H1 (cell line): ENCODE measurements around the gene PACSIN2. TPM values are rescaled to one million over a fixed set of nuclear protein-coding genes. Genes with fewer than 3 reads are reported as not detected.

Source experiments
- CTCF ChIA-PET: fragments of 300-600 bp; sonication (Branson Sonifier 250); formaldehyde crosslinking; loops from one replicate; lab custom pipeline; 2021; ENCODE audit not compliant: partially characterized antibody; lab: Charles Lee
- POLR2A ChIA-PET: fragments of 300-600 bp; sonication (Branson Sonifier 250); formaldehyde crosslinking; loops from one replicate; lab custom pipeline; 2021; ENCODE audit warnings: inconsistent platforms; ENCODE audit not compliant: partially characterized antibody; lab: Charles Lee
- DNase-seq, 2 experiments: peaks; one replicate each; pipeline versions ENCODE4 v3.0.0 to v3.0.0-alpha.2; 2010 to 2022; ENCODE audit warnings: low spot score in 2 of 2, low read depth in 1 of 2, mixed read lengths in 1 of 2
- FAIRE-seq: peaks from 2 replicates; lab custom pipeline; 2011; peaks lifted over from hg19 to GRCh38; lab: Jason Lieb, UNC
- H2AFZ ChIP-seq: 2 replicates; pipeline ENCODE4 v1.8.1; 2012; ENCODE audit warnings: low read length, inconsistent platforms
- H2AK5ac ChIP-seq: 2 replicates; pipeline ENCODE4 v1.6.1; 2013; ENCODE audit warnings: low read depth, low read length
- H2BK120ac ChIP-seq: replicated peaks from 2 replicates; pipeline ENCODE3; 2013; ENCODE audit warnings: low read depth, low read length, inconsistent platforms
- H2BK12ac ChIP-seq: 2 replicates; pipeline ENCODE4 v1.6.1; 2013; ENCODE audit warnings: low read depth, low read length
- H2BK15ac ChIP-seq: 2 replicates; pipeline ENCODE4 v1.6.1; 2013; ENCODE audit warnings: low read length
- H2BK20ac ChIP-seq: 2 replicates; pipeline ENCODE4 v1.6.1; 2013; ENCODE audit warnings: low read length
- H2BK5ac ChIP-seq: 2 replicates; pipeline ENCODE4 v1.6.1; 2013; ENCODE audit warnings: low read depth, low read length
- H3K14ac ChIP-seq: 2 replicates; pipeline ENCODE4 v1.6.1; 2013; ENCODE audit warnings: inconsistent platforms; ENCODE audit not compliant: insufficient read length
- H3K18ac ChIP-seq: 2 replicates; pipeline ENCODE4 v1.6.1; 2013; ENCODE audit warnings: low read length; ENCODE audit errors: extremely low read depth
- H3K23ac ChIP-seq: 2 replicates; pipeline ENCODE4 v1.6.1; 2013; ENCODE audit warnings: inconsistent platforms; ENCODE audit not compliant: insufficient read length
- H3K23me2 ChIP-seq: 2 replicates; pipeline ENCODE4 v1.6.1; 2013; ENCODE audit warnings: low read depth, low read length
- H3K27ac ChIP-seq: 2 replicates; pipeline ENCODE4 v1.6.1; 2011; ENCODE audit warnings: low read depth, low read length, inconsistent platforms
- H3K27me3 ChIP-seq, 4 experiments: replicated peaks in 1 of 4; 1 replicate in 1 of 4; 2 replicates in 3 of 4; pipeline versions ENCODE4 v1.6.1 to v1.8.1; 2011 to 2013; ENCODE audit warnings: low read length in 3 of 4, mild to moderate bottlenecking in 3 of 4, inconsistent platforms in 2 of 4, mixed read lengths in 2 of 4, moderate library complexity in 1 of 4; ENCODE audit not compliant: control insufficient read depth in 3 of 4, insufficient read depth in 3 of 4; ENCODE audit errors: extremely low read depth in 1 of 4
- H3K36me3 ChIP-seq, 4 experiments: 2 replicates each; pipeline versions ENCODE4 v1.6.1 to v1.8.1; 2011 to 2013; ENCODE audit warnings: mild to moderate bottlenecking in 4 of 4, low read length in 3 of 4, moderate library complexity in 2 of 4, control low read depth in 1 of 4, inconsistent platforms in 1 of 4; ENCODE audit not compliant: insufficient read depth in 4 of 4, control insufficient read depth in 2 of 4
- H3K4ac ChIP-seq: replicated peaks from 2 replicates; pipeline ENCODE3; 2013; ENCODE audit warnings: low read length, low read depth, mixed read lengths, inconsistent platforms; ENCODE audit not compliant: insufficient read length
- H3K4me1 ChIP-seq, 4 experiments: replicated peaks in 1 of 4; 1 replicate in 1 of 4; 2 replicates in 3 of 4; pipeline versions ENCODE4 v1.6.1 to v1.8.1; 2011 to 2013; ENCODE audit warnings: low read length in 3 of 4, inconsistent platforms in 2 of 4, mixed read lengths in 1 of 4; ENCODE audit not compliant: insufficient read depth in 4 of 4, control insufficient read depth in 3 of 4
- H3K4me2 ChIP-seq, 2 experiments: 2 replicates each; pipeline versions ENCODE4 v1.6.1 to v1.8.1; 2011 to 2013; ENCODE audit warnings: low read depth in 2 of 2, low read length in 2 of 2, control low read depth in 1 of 2, inconsistent platforms in 1 of 2, mild to moderate bottlenecking in 1 of 2; ENCODE audit not compliant: insufficient read depth in 1 of 2
- H3K4me3 ChIP-seq, 4 experiments: fragments of 200-600, 300-600 bp in 1 of 4; sonication (generic), shearing (Covaris generic), sonication (Bioruptor Twin) in 1 of 4; 2 replicates each; pipeline versions ENCODE4 v1.5.1 to v1.8.1; 2011 to 2016; ENCODE audit warnings: low read length in 4 of 4, low read depth in 3 of 4, control low read depth in 2 of 4, inconsistent platforms in 2 of 4, mild to moderate bottlenecking in 2 of 4, mixed read lengths in 1 of 4, moderate library complexity in 1 of 4; ENCODE audit not compliant: insufficient read depth in 2 of 4; ENCODE audit errors: extremely low read depth in 1 of 4
- H3K56ac ChIP-seq: replicated peaks from 2 replicates; pipeline ENCODE3; 2013; ENCODE audit warnings: low read depth, mild to moderate bottlenecking, mixed read lengths, low read length, inconsistent platforms; ENCODE audit not compliant: insufficient read length
- H3K79me1 ChIP-seq: 2 replicates; pipeline ENCODE4 v1.6.1; 2013; ENCODE audit warnings: low read depth, low read length, control low read depth
- H3K79me2 ChIP-seq, 2 experiments: 2 replicates each; pipeline versions ENCODE4 v1.6.1 to v1.8.1; 2012 to 2013; ENCODE audit warnings: low read length in 2 of 2, mild to moderate bottlenecking in 2 of 2, inconsistent platforms in 1 of 2; ENCODE audit not compliant: insufficient read depth in 2 of 2, control insufficient read depth in 1 of 2
- H3K9ac ChIP-seq, 4 experiments: replicated peaks in 1 of 4; 1 replicate in 1 of 4; 2 replicates in 3 of 4; pipeline versions ENCODE4 v1.6.1 to v1.8.1; 2011 to 2013; ENCODE audit warnings: low read depth in 3 of 4, low read length in 3 of 4, control low read depth in 2 of 4, mild to moderate bottlenecking in 2 of 4, moderate library complexity in 2 of 4, inconsistent platforms in 1 of 4; ENCODE audit errors: extremely low read depth in 1 of 4
- H3K9me3 ChIP-seq, 2 experiments: 2 replicates each; pipeline versions ENCODE4 v1.6.1 to v1.8.1; 2012 to 2013; ENCODE audit warnings: mild to moderate bottlenecking in 2 of 2, moderate library complexity in 2 of 2, control low read depth in 1 of 2, inconsistent platforms in 1 of 2, low read depth in 1 of 2, low read length in 1 of 2, mixed read lengths in 1 of 2; ENCODE audit not compliant: insufficient read depth in 2 of 2
- H4K20me1 ChIP-seq, 2 experiments: replicated peaks in 1 of 2; 2 replicates each; pipeline versions ENCODE3 to v1.8.1; 2011 to 2013; ENCODE audit warnings: inconsistent platforms in 2 of 2, low read length in 2 of 2, mild to moderate bottlenecking in 1 of 2; ENCODE audit not compliant: insufficient read depth in 2 of 2, control insufficient read depth in 1 of 2
- H4K5ac ChIP-seq: 2 replicates; pipeline ENCODE4 v1.6.1; 2013; ENCODE audit warnings: low read length, low read depth, mixed read lengths, inconsistent platforms; ENCODE audit not compliant: insufficient read length
- H4K8ac ChIP-seq: 2 replicates; pipeline ENCODE4 v1.8.0; 2013; ENCODE audit warnings: mild to moderate bottlenecking, moderate library complexity, low read length, inconsistent platforms; ENCODE audit not compliant: insufficient read depth; ENCODE audit errors: extremely low read depth
- H4K91ac ChIP-seq: replicated peaks from 2 replicates; pipeline ENCODE3; 2013; ENCODE audit warnings: low read length, mixed read lengths, inconsistent platforms; ENCODE audit not compliant: insufficient read length
- WGBS, 2 experiments: shearing (Covaris generic) in 1 of 2; methylation state at CpG; one replicate each; pipeline versions ENCODE4 v1.1.6 to v1.1.7; 2013 to 2015; ENCODE audit warnings: low lambda C conversion rate in 2 of 2, mixed read lengths in 2 of 2, inconsistent platforms in 1 of 2, low coverage in 1 of 2, missing lambda C conversion rate in 1 of 2; ENCODE audit not compliant: insufficient replicate concordance in 2 of 2, insufficient coverage in 1 of 2, insufficient read length in 1 of 2; ENCODE audit errors: extremely low coverage in 1 of 2, missing lambda C conversion rate in 1 of 2; 5-methylcytosine and 5-hydroxymethylcytosine counted together
- polyA plus RNA-seq, 7 experiments: library from polyadenylated mRNA; depleted of rRNA in 3 of 7; stranded (reverse) in 5 of 7; unstranded in 2 of 7; fragments of >200 nt in 5 of 7; fragments of 200-250 nt in 2 of 7; gene quantifications; 1 replicate in 5 of 7; 2 replicates in 1 of 7; 4 replicates in 1 of 7; pipeline versions ENCODE4 v1.2.1 to v1.2.3, GENCODE V29; 2011 to 2013; ENCODE audit warnings: missing spikeins in 2 of 7, mixed read lengths in 2 of 7
- total RNA-seq: library from RNA; stranded (reverse); fragmentation: NEBNext Ultra II Directional; extraction: Animal tissue kit (Norgen Biotek cat#: 25700); gene quantifications from 2 replicates; pipeline ENCODE4 v1.2.1, GENCODE V29; 2021

The PACSIN2 gene
- total and polyA plus RNA-seq, 2 of the 8 experiments (the other 6 are each of a cell fraction or from before 2014, with no cell fraction given), result 44.8 to 64.2 TPM

- Histone ChIP-seq H4K5ac (no peak overlapping the region), H3K14ac (no peak overlapping the region), H3K9ac (no peak overlapping the region), H3K36me3 (no peaks in the 10 kb centered on the region), H3K4me3 (no peak overlapping the region), H3K4ac (no peak overlapping the region), H4K20me1 (peaks cover 7 to 21% of the 10 kb centered on the region in 2 experiments), H3K23ac (no peak overlapping the region), H3K27ac (no peak overlapping the region), H4K8ac (no peak overlapping the region), H3K79me1 (peaks cover 18% of the 10 kb centered on the region), H3K4me2 (no peak overlapping the region), H3K27me3 (no peaks in the 10 kb centered on the region), H3K18ac (no peak overlapping the region), H3K56ac (no peak overlapping the region), H3K9me3 (no peaks in the 10 kb centered on the region), H2BK15ac (no peak overlapping the region), H2AFZ (no peak overlapping the region), H2BK20ac (no peak overlapping the region), H2BK5ac (no peak overlapping the region), H3K4me1 (peaks cover 2 to 6% (median 5%) of the 10 kb centered on the region in 4 experiments; a peak in 6 of 7 replicates), H4K91ac (no peak overlapping the region), H2BK12ac (no peak overlapping the region), H3K23me2 (peaks cover 2% of the 10 kb centered on the region; the same call in 1 of the 2 replicates), H2AK5ac (no peak overlapping the region), H2BK120ac (no peak overlapping the region), H3K79me2 (peaks cover 7 to 65% of the 10 kb centered on the region in 2 experiments)
- FAIRE-seq, result no peak
- WGBS, 2 experiments, result 91% methylated on average over 6 of the region's 6 CpGs; no CpG with 5 or more reads in 1 of the 2 experiments
- POLR2A ChIA-PET, result interaction anchor here (0.6 to 2.4 kb wide), 4 partner anchors 18 to 170 kb away, joined by 3 to 11 read pairs (median 4); no protein-coding TSS in a partner anchor
- CTCF ChIA-PET, result interaction anchor here (0.6 to 2.9 kb wide), 6 partner anchors 10 to 128 kb away, joined by 3 to 10 read pairs (median 4); no protein-coding TSS in a partner anchor
- no peak for DNase-seq
These were observed 89.4 kb downstream of the PACSIN2 start for GRCh38 chr22:42925598-42925997.
